NCI-H2196 treated with DMSO at 0.1 percent for 48 hours (cell line): ENCODE results near the gene FBXO30.

Experiments used
- DNase-seq: peaks from one replicate; lab custom pipeline; 2025; ENCODE audit not compliant: unreplicated experiment; lab: John Stamatoyannopoulos, UW

Gene FBXO30, protein sequence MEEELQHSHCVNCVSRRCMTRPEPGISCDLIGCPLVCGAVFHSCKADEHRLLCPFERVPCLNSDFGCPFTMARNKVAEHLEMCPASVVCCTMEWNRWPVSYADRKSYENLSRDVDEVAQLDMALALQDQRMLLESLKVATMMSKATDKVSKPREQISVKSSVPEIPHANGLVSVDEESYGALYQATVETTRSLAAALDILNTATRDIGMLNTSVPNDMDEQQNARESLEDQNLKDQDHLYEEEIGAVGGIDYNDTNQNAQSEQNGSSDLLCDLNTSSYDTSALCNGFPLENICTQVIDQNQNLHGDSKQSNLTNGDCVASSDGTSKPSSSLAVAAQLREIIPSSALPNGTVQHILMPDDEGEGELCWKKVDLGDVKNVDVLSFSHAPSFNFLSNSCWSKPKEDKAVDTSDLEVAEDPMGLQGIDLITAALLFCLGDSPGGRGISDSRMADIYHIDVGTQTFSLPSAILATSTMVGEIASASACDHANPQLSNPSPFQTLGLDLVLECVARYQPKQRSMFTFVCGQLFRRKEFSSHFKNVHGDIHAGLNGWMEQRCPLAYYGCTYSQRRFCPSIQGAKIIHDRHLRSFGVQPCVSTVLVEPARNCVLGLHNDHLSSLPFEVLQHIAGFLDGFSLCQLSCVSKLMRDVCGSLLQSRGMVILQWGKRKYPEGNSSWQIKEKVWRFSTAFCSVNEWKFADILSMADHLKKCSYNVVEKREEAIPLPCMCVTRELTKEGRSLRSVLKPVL

DNA sequence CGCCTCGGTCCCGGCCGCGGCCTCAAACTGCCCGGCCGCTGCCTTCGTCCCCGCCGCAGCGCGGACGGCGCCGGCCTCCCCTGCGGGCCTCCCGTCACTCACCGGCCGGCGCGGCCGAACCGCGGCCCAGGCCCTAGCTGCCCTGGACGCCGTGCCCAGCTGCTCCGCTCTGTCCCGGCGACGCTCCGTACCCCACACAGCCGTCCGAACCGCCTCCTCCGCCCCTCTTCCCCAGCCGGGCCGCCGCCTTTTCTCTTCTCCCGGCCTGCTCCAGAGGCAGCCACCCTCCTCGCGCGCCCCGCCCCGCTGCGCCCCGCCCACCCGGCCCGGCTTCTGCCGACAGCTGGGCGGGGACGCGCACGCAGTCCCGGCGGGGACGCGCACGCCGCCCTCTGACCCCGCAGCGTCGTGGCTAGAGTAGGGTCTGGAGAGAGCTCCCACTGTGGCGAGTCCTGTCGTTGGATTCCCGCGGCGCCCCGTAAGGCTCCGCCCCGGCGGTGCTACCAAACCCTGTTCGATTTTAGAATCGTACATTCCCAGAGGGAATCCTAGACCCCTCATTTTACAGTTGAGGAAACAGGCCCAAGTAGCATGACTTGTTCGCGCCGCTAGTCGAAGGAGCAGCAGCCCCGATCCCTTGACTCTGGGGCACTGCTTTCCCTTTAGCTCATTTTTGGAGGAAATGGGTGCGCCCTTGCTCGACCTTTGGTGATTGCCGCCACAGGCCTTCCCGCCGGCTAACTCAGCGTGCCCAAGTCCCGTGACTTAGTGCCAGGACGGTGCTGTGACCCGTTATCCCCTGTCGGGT is at the start of gene FBXO30:
Gene FBXO30 (minus strand): TSS at position 295 of the 808 bp plus-strand sequence. CDS start 8,390 bp downstream, outside the sequence.
- peak; percentile 75 for DNase-seq

DNA sequence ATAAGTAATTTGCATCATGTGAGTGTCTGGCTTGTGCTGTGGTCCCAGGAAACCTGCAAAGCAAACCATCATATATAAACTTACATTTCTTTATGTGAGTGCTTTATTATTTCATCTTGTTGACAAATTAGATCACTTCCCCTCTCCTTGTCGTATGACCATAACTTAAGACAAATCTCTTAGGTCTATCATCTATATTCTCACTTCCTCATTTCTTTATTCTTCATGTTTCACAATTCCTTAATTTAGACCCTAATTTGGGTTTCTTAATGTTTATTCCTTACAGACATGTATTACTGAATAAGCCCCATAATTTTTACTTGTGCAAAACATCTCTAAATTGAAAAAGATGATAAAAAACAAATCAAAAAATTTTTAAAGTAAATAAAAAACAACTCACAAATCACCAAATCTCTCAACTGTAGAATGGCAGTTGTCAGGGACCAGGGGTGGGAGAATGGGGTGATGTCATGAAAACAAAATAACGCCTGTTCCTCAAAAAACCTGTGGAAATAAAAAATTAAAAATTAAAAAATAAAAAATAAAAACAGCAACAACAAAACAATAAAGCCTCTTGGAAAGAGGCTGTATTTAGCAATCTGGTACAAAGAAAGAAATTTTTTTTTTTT is 49.5 kb upstream of the FBXO30 start:
- no peak for DNase-seq

DNA sequence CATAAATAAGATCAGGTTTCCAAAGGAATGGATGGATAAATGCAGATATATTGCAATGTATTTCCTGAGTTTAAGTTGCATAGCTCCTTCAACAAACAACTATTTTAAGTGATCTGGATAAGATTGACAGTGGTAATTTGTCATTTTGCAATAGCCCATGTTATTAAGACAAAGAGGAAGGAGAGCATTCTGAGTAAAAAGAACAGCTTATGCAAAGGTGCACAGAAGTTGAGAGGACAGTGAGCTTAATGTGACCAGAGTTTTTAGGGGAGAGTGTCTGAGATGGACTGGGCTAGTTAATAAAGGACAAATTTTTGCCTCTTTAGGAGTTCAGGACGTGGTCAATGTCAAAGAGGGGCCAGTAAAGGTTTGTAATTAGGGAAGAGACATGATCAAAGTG is 48.8 kb upstream of the FBXO30 start:
- DNase-seq = no peak

DNA sequence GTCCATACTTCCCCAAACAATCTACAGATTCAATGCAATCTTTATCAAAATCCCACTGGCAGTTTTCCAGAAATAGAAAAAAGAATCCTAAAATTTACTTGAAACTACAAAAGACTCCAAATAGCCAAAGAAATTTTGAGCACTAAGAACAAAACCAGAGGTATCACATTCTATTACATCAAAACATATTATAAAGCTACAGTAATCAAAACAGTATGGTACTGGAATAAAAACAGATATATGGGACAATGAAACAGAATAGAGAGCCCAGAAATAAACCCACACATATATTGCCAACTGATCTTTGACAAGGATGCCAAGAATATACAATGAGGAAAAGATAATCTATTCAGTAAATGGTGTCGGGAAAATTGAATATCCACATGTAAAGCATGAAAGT is 46.0 kb upstream of the FBXO30 start:
- DNase-seq = no peak

DNA sequence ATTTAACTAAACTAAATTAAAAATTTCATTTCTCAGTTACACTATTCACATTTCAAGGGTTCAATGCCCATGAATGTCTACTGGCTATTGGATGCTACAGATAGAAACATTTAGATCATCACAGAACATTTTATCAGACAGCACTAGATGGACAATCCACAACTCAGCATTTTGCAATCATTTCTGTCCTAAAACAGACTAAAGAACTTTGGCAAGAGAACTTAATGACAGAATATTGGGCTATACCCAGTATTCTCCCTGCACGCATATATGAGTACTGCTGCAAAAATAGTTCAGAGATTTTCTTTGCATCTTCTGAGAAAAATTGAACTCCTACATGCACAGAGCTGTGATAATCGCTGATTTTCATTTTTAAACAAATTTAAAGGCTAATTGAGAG is 36.1 kb upstream of the FBXO30 start:
- no peak for DNase-seq

DNA sequence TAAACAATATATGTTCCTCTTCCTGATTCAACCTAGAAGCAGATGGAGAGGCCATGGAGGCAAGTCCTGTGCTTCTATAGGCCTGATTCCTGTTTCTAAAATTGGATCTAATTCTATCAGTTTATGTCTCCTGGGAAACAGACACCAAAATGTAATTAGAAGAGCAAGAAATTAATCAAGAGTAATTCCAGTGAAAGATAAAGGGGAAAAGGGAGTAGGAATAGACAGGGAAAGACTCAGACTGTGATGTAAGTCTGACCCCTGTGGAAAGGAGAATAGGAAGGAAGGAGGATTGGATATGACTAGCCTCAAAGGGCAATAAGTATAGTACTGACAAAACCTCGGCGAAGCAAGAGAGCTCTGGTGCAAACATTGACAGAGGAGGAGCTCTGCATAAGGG is 33.9 kb upstream of the FBXO30 start:
- DNase-seq = no peak

DNA sequence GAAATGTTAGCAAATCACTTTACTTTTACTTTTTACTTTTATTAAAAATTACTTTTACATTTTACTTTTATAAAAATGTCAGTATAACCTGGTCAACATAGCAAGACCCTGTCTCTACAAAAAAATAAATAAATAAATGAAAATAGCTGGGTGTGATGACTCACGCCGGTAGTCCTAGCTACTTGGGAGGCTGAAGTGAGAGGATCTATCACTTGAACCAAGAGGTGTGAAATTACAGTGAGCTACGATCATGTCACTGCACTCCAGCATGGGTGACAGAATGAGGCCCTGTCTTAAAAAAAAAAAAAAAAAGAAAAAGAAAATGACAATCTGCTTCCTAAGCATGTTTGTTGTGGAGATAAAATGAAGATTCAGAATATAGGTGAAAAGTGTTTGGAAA is 31.0 kb upstream of the FBXO30 start:
- DNase-seq = no peak

DNA sequence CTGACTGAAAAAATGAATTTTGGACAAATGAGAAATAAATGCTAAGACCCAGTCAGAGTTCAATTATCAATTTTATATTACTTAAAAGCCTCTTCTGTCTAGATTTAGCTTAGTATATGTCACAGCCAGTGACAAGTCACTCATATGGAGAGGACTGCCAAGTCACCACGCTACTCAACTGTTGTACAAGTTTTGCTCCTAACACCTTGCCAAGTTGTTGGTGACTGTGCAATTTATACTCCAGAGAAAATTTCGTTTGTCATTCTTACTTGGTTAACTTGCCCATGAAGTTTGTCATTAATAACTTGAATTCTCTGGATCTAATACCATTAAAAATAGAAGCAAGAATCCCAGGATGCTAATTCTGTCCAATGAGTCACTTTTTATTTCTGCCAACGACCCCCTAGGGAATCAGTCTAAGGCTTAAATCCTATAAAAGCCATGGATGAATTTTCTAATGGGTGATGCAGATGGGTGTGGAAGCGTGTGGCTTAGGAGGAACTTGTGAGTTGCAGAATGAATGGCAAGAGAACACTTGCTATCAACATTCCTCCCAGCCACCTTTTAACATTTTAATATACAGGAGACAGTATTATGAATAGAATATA is 30.4 kb upstream of the FBXO30 start:
- DNase-seq = no peak

DNA sequence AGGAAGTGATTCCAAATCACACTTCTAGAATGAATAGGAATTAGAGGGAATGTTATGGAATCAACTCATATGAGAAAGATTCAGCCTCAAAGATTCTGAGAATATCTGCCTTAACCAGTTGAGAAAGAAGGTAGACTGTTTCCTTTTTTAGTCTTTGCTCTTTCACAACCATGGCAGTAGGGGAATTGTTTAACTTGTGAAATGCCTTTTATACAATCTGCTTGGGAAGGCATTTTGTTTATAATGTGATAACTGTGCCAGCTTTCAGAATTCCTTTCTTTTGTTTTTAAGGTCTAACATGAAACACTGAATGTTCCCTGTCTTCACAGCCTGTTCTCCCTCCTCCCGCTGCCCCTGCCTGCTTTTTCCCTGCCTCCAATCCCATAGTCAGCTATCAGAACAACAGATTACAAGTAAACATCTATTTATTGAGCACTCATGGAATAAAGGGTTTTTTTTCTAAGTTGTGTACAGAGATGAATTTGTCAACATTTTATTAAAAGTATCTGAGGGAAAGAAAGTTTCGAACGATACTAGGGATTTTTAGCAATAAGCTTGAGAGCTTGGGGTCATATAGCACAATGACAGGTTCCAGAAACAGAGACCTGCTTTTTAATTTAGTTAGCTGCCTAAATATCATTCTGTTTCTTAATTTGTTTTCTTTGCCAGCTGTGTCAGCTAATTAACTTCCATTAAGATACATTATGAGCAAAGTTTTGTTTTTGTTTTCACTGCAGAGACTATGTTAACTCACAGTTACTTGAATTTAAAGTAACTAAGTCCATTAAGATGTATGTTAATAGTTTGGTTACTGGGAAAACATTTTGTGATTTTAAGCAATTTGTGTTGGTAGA is 28.3 kb upstream of the FBXO30 start:
- DNase-seq = no peak

DNA sequence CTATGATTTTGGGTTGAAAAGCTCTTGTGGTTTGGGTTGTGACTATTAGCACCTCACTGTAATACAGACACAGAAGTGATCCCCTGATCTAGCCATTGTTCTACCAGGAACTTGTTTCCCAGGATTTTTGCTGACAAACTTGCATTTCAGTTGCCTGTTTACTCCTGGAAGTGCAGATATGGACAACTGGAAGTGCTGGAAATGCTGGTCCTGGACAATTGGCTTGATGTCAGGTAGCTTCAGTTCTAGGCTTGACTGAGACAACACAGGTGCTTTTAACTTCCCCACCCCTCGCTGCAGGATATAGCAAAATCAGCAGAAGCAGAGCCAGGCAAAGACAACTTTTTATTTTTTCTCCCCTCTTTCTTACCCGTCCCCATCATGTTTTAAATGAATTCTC is 27.1 kb upstream of the FBXO30 start:
- DNase-seq = no peak

DNA sequence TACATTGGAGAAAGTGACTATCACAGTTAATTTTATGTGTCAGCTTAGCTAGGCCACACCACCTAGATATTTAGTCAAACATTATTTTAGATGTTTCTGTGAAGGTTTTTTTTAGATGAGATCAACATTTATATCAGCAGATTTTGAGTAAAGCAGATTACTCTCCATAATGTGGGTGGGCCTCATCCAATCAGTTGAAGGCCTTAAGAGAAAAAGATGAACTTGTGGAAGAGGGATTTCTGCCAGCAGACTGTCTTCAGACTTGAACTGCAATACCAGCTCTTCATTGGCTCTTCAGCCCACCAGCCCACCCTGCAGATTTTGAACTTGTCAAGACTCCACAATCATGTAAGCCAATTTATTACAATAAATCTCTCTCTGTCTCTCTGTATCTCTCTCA is 25.1 kb upstream of the FBXO30 start:
- no peak for DNase-seq

DNA sequence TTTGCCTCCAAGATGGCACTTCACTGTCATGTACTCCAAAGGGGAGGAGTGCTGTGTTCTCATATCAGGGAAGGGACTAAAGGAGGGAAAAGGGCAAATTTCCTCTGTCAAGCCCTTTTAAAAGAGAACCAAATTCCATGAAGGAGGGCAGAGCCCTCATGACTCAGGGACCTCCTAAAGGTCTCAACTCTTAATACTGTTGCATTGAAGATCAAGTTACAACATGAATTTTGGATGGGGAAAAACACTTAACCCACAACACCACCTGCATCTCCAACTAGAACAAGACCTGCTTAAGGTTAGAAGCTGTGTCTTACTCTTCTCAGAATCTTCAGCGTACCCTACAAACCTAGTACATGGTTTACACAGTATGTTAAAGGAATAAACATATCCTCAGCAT is 23.7 kb upstream of the FBXO30 start:
- no peak for DNase-seq

DNA sequence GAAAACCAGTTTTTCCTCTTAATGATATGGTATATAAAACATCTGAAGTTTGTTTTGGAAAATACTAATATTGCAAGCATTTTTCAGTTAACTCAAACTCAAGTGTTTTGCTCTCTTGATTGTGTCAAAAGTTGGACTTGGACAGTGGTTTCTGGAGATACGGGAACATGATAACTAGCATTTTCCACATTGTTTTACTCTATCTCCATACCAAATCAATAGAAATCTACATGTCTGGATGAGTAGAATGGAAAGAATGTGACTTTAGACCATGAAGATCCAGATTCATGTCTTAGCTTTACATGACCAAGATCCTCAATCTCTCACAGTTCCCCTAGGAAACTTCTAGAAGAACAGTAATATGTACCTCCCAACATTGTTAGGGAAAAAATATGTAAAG is 22.2 kb upstream of the FBXO30 start:
- no peak for DNase-seq

DNA sequence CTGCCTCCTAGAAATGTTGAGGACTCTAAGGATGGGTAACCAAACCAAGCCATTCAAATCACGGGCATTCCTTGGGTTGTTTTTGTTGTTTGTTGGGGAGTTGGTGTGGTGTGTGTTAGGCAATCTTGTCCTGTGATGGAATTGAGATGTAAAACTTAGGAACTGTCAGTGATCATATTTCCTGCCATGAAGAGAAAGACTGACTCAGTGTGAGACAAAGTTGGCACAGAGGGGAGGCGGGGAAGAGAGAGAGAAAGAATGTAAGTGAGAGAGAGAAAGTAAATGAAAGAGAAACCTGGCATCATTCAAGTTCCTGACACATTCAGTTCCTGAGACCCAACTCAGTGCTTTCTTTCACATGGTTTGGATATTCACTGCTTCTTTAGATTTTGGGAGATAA is 21.6 kb upstream of the FBXO30 start:
- DNase-seq = no peak

DNA sequence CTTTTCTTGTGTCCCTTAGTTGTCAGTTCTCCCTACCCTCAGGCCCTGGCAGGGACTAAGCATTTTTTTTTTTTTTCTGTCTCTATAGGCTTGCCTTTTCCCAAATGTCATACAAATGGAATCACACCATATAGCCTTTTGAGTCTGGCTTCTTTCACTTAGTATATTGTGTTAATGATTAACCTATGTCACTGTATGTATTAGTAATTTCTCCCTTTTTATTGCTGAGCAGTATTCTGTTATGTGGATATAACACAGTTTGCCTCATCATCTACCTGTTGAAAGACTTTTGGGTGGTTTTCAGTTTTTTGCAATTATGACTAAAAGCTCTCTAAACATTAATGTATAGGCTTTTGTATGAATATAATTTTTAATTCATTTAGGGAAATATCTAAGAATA is 16.0 kb upstream of the FBXO30 start:
- no peak for DNase-seq

DNA sequence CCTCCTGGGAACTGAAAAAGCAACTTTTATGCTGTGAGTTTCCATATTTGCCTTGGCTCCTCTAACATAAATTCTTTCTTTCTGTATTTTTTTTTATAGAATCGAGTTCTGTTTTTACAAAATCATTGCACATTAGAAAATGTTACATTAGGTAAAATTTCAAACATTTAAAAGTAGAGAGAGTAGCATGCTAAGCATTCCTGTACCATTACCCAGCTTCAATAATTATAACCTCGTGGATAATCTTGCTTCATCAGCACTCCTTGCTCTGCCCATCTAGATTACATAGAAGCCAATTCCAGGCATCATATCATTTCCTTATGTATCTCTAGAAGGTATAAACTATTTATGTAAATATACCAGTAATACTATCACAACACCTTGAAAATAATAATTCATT is 15.4 kb upstream of the FBXO30 start:
- DNase-seq = no peak

DNA sequence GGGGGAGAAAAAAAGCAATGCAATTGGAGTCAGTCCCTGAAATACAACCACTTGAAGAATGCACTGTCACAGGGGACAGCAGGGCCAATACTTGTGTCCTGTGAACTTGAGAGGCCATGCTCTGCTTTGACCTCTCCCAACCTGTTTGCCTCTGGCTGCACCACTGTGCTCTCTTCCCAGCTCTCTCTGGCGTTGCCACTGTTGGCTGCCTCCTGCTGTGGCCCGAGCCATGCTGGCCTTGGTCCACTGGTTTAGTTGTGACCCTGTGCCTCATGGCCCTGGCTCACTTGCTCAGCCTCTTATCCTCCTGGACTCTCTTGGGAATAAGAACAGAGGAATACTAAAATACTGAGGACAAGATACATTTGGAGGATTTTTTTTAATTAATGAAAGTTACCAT is 14.5 kb upstream of the FBXO30 start:
- DNase-seq = no peak

DNA sequence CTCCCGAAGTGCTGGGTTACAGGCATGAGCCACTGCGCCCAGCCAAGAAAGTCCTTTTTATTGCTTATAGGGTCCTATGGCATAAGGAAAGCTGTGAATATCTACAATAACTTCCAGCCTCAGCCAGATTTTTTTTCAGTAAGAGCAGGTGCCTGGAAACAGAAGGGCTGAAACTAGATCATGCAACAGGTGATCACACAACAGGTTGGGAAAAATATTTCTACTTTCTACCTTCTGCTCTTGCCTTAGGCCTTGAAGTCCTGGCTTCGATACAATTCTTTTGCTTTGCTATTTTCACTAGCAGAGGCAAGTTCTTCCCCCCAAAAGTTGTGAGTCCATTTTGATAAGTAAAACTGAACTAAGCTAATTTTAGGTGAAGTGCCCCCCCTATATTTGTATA is 9.7 kb upstream of the FBXO30 start:
- no peak for DNase-seq

DNA sequence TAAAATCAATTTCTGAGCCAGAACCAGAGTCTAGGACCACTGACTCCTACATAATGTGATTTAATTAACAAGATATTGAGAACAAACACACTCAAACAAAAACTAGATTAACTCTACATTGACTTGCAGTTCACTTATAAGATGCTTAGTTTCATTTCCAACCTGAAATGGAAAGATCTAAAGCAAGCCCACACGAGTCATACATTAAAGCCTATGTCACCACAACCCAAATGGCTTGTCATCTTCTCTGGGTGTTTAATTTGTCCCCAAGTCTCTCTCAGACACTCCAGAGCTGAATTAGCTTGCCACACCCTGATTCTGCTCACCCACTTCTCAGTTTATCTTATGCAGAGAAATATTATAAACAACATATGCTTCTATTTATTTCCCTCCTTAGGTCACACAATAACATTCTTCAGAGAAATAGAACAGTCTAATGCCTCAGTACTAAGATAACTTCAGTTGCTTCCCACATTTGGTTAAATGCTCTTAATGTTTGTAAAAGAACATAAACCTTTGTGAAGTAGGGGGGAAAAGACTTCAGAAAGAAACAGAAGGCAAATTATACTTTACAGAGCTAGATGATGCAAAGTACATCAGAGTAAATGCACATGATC is 8.8 kb upstream of the FBXO30 start:
- DNase-seq = no peak

DNA sequence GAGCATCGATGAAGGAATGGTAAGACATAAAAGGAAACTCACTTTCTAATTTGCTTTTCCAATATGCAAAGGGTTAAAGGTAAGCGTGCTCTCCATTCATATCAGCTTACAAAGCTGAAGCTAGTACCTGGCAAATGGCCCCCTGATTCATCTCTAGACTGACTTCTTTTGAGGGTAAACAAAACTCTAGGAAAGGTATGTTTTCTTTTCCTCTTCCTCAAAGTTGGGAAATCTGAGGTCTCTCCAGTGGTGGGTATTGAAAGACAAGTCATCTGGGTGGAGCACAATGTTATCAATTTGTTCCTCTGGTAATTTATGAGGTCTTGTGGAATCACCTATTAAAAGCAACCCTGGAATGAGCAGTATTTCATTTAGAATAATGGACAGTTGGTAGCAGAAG is 7.9 kb upstream of the FBXO30 start:
- DNase-seq = no peak
